HEK293T (cell line): ENCODE data around the gene TOR2A.
"Not testable (repeated sequence)": the region's sequence is repeated elsewhere in the genome, so short reads cannot be mapped to it uniquely, and the experiment has no call there.

ENCODE experiments used
- CTCF ChIA-PET: fragments of 350-600 bp; formaldehyde crosslinking; extraction: SDS; loops from one replicate; lab custom pipeline; 2021; ENCODE audit warnings: antibody characterized with exemption, inconsistent platforms; lab: Yijun Ruan, JAX
- POLR2A ChIA-PET: fragments of 350-600 bp; formaldehyde crosslinking; extraction: SDS; loops from one replicate; lab custom pipeline; 2020; ENCODE audit warnings: antibody characterized with exemption, inconsistent platforms; lab: Yijun Ruan, JAX
- DNase-seq: peaks from one replicate; pipeline ENCODE4 v3.0.0; 2012; ENCODE audit warnings: mixed read lengths; ENCODE audit errors: extremely low spot score
- ARNT ChIP-seq: fragments of 450-650 bp; IDR thresholded peaks from 2 replicates; pipeline ENCODE4 v1.6.1; 2017; ENCODE audit warnings: mild to moderate bottlenecking
- BHLHE40 ChIP-seq: fragments of 450-650 bp; IDR thresholded peaks from 2 replicates; pipeline ENCODE4 v1.6.1; 2016; ENCODE audit warnings: mild to moderate bottlenecking, moderate library complexity, borderline replicate concordance
- CTBP1 ChIP-seq: fragments of 450-650 bp; IDR thresholded peaks from 2 replicates; pipeline ENCODE4 v1.6.1; 2016; ENCODE audit warnings: borderline replicate concordance
- ELF4 ChIP-seq: fragments of 450-650 bp; IDR thresholded peaks from 2 replicates; pipeline ENCODE4 v1.6.1; 2017; ENCODE audit warnings: antibody characterized with exemption
- FOXA1 ChIP-seq: fragments of 450-650 bp; IDR thresholded peaks from 2 replicates; pipeline ENCODE4 v1.6.1; 2016; ENCODE audit warnings: mild to moderate bottlenecking
- FOXK2 ChIP-seq: fragments of 450-650 bp; IDR thresholded peaks from 2 replicates; pipeline ENCODE4 v1.6.1; 2016; ENCODE audit warnings: mild to moderate bottlenecking
- FOXM1 ChIP-seq: fragments of 450-650 bp; IDR thresholded peaks from 2 replicates; pipeline ENCODE4 v1.6.1; 2017; ENCODE audit warnings: mild to moderate bottlenecking, borderline replicate concordance
- HDGF ChIP-seq: fragments of 450-650 bp; IDR thresholded peaks from 2 replicates; pipeline ENCODE4 v1.6.1; 2017; ENCODE audit warnings: antibody characterized with exemption, borderline replicate concordance
- L3MBTL2 ChIP-seq: fragments of 450-650 bp; conservative IDR thresholded peaks from 2 replicates; pipeline ENCODE4 v1.6.1; 2016; ENCODE audit warnings: mild to moderate bottlenecking
- LEF1 ChIP-seq: fragments of 450-650 bp; IDR thresholded peaks from 2 replicates; pipeline ENCODE4 v1.6.1; 2017; ENCODE audit warnings: mild to moderate bottlenecking, borderline replicate concordance
- NFRKB ChIP-seq: fragments of 450-650 bp; IDR thresholded peaks from 2 replicates; pipeline ENCODE4 v1.6.1; 2016; ENCODE audit warnings: mild to moderate bottlenecking, moderate library complexity
- PKNOX1 ChIP-seq: fragments of 450-650 bp; IDR thresholded peaks from 2 replicates; pipeline ENCODE4 v1.6.1; 2016
- SP1 ChIP-seq: fragments of 450-650 bp; IDR thresholded peaks from 2 replicates; pipeline ENCODE4 v1.6.1; 2017
- SUZ12 ChIP-seq: fragments of 450-650 bp; IDR thresholded peaks from 2 replicates; pipeline ENCODE4 v1.6.1; 2016; ENCODE audit warnings: mild to moderate bottlenecking
- TARDBP ChIP-seq: fragments of 450-650 bp; IDR thresholded peaks from 2 replicates; pipeline ENCODE4 v1.6.1; 2016
- ZNF384 ChIP-seq: fragments of 450-650 bp; IDR thresholded peaks from 2 replicates; pipeline ENCODE4 v1.6.1; 2016

Gene TOR2A

GRCh38 chr9:127762111-127762676 is 27.1 kb upstream of the TOR2A start:
- DNase-seq, result no peak
- POLR2A ChIA-PET, result interaction anchor here (0.6 kb wide), 1 partner anchor 63 kb away, joined by 3 read pairs; no protein-coding TSS in a partner anchor
- no peak for TF ChIP-seq LEF1
- CTCF ChIA-PET, result no interaction called here

GRCh38 chr9:127761491-127761956 is 26.4 kb upstream of the TOR2A start:
- CTCF ChIA-PET, result no interaction called here
- TF ChIP-seq TARDBP (no peak), ARNT (no peak), ELF4 (no peak), CTBP1 (no peak), HDGF (no peak), BHLHE40 (no peak), PKNOX1 (no peak), ZNF384 (no peak), FOXM1 (no peak), FOXK2 (no peak), SUZ12 (no peak), LEF1 (no peak), FOXA1 (no peak)
- POLR2A ChIA-PET, result no interaction called here
- no peak for DNase-seq

- ChIA-PET CTCF (no interaction called here), POLR2A (no interaction called here)
- TF ChIP-seq LEF1 (no peak), ELF4 (no peak), SUZ12 (no peak), ARNT (no peak), ZNF384 (no peak), CTBP1 (no peak), NFRKB (no peak), FOXA1 (no peak), L3MBTL2 (no peak), FOXM1 (no peak), TARDBP (no peak), HDGF (no peak), BHLHE40 (no peak)
- no peak for DNase-seq
These were observed 26.0 kb upstream of the TOR2A start for GRCh38 chr9:127761061-127761460.

- no peak for DNase-seq
- TF ChIP-seq ZNF384, result no peak
- no peak for TF ChIP-seq ARNT
- TF ChIP-seq CTBP1, result no peak
- TF ChIP-seq FOXM1, result no peak
- TF ChIP-seq HDGF, result no peak
- no peak for TF ChIP-seq FOXA1
- TF ChIP-seq SP1, result no peak
- TF ChIP-seq NFRKB, result no peak
- no peak for TF ChIP-seq L3MBTL2
- TF ChIP-seq FOXK2, result no peak
- TF ChIP-seq LEF1, result no peak
- TF ChIP-seq TARDBP, result no peak
- TF ChIP-seq ELF4, result no peak
- no peak for TF ChIP-seq SUZ12
- no peak for TF ChIP-seq PKNOX1
- TF ChIP-seq BHLHE40, result no peak
- POLR2A ChIA-PET, result no interaction called here
- CTCF ChIA-PET, result no interaction called here
These were observed 23.7 kb upstream of the TOR2A start for GRCh38 chr9:127758843-127759242.

- POLR2A ChIA-PET, DNase-seq: not testable (repeated sequence)
- CTCF ChIA-PET, result interaction anchor here (0.6 kb wide), 1 partner anchor 173 kb away, joined by 8 read pairs; no protein-coding TSS in a partner anchor
These were observed 21.7 kb upstream of the TOR2A start for GRCh38 chr9:127756776-127757175.

GRCh38 chr9:127756233-127756632 is 21.1 kb upstream of the TOR2A start:
- ChIA-PET POLR2A (no interaction called here), CTCF (interaction anchor here (0.6 to 0.7 kb wide), 2 partner anchors 101 to 174 kb away, joined by 5 to 8 read pairs; no protein-coding TSS in a partner anchor)
- TF ChIP-seq FOXK2, result no peak
- no peak for TF ChIP-seq LEF1
- TF ChIP-seq SP1, result no peak
- TF ChIP-seq SUZ12, result no peak
- no peak for TF ChIP-seq HDGF
- no peak for TF ChIP-seq TARDBP
- no peak for TF ChIP-seq ZNF384
- DNase-seq, result no peak

- no peak for TF ChIP-seq FOXK2
- no peak for TF ChIP-seq LEF1
- no peak for TF ChIP-seq ZNF384
- no peak for TF ChIP-seq BHLHE40
- TF ChIP-seq ARNT, result no peak
- TF ChIP-seq ELF4, result no peak
- no peak for TF ChIP-seq FOXM1
- no peak for TF ChIP-seq SP1
- TF ChIP-seq TARDBP, result no peak
- TF ChIP-seq NFRKB, result no peak
- no peak for TF ChIP-seq PKNOX1
- CTCF ChIA-PET, result interaction anchor here (0.7 kb wide), 1 partner anchor 102 kb away, joined by 5 read pairs; no protein-coding TSS in a partner anchor
- no peak for DNase-seq
- POLR2A ChIA-PET, result no interaction called here
These were observed 20.3 kb upstream of the TOR2A start for GRCh38 chr9:127755061-127756060.
